Thoracic aorta (tissue), 2 donors: ENCODE measurements around the gene CLDN2. TPM values are rescaled to one million over a fixed set of nuclear protein-coding genes. Genes with fewer than 3 reads are reported as not detected.

Experiments used
- ATAC-seq: fragments of 150-250 bp; one replicate; pipeline ENCODE4 v1.8.0; 2017; ENCODE audit warnings: low read depth; ENCODE audit not compliant: insufficient number of reproducible peaks, low FRiP score
- DNase-seq: peaks from one replicate; pipeline ENCODE4 v3.0.0-alpha.2; 2020; ENCODE audit warnings: low spot score
- H3K27ac ChIP-seq, 2 donors: fragments of 200-600 bp; sonication (generic); 1 replicate in 1 of 2; 2 replicates in 1 of 2; pipeline ENCODE4 v1.5.1; 2016; ENCODE audit warnings: mild to moderate bottlenecking in 2 of 2, moderate library complexity in 2 of 2
- H3K27me3 ChIP-seq: fragments of 200-600 bp; sonication (generic); replicated peaks from 2 replicates; pipeline ENCODE4 v1.6.0; 2016; ENCODE audit warnings: mild to moderate bottlenecking; ENCODE audit not compliant: insufficient read depth
- H3K36me3 ChIP-seq: fragments of 200-600 bp; sonication (generic); one replicate; pipeline ENCODE4 v1.5.1; 2016
- H3K4me1 ChIP-seq, 2 donors: fragments of 200-600 bp; sonication (generic); 1 replicate in 1 of 2; 2 replicates in 1 of 2; pipeline versions ENCODE4 v1.5.1 to v1.6.0; 2016; ENCODE audit warnings: low read depth in 2 of 2, mild to moderate bottlenecking in 1 of 2; ENCODE audit not compliant: control insufficient read depth in 1 of 2
- H3K4me3 ChIP-seq: fragments of 200-600 bp; sonication (generic); 2 replicates; pipeline ENCODE4 v1.5.1; 2016; ENCODE audit warnings: mild to moderate bottlenecking
- H3K9me3 ChIP-seq: fragments of 200-600 bp; sonication (generic); 2 replicates; pipeline ENCODE4 v1.5.1; 2016
- CTCF ChIP-seq: fragments of 200-600 bp; sonication (generic); IDR thresholded peaks from one replicate; pipeline ENCODE4 v1.5.1; 2019; ENCODE audit warnings: antibody characterized with exemption
- total RNA-seq, 2 donors: library from RNA; depleted of rRNA; stranded (reverse); fragments of >200 nt; gene quantifications; one replicate each; pipeline versions ENCODE4 v1.1.0 to v1.2.3, GENCODE V29; 2016

Gene CLDN2
- total RNA-seq, 2 donors from 2014 or later: not detected

- no peaks in the 10 kb centered on the region for H3K4me1 ChIP-seq
- H3K27me3 ChIP-seq: no peaks in the 10 kb centered on the region
- H3K36me3 ChIP-seq: no peaks in the 10 kb centered on the region
- TF ChIP-seq CTCF: no peak
- no peak overlapping the region for H3K4me3 ChIP-seq
- DNase-seq (no peak), ATAC-seq (no peak)
- no peak overlapping the region for H3K27ac ChIP-seq
- H3K9me3 ChIP-seq: no peaks in the 10 kb centered on the region
Observed at GRCh38 chrX:106949366-106949765, 29.2 kb downstream of the CLDN2 start.

- no peak overlapping the region for H3K27ac ChIP-seq
- DNase-seq: no peak
Observed at GRCh38 chrX:106950381-106950780, 30.2 kb downstream of the CLDN2 start.

GRCh38 chrX:106951230-106951629, 31.0 kb downstream of the CLDN2 start:
- no peak for ATAC-seq
- no peak for TF ChIP-seq CTCF
- no peak overlapping the region for H3K27ac ChIP-seq

More at GRCh38 chrX:106950381-106950780, 30.2 kb downstream of the CLDN2 start:
- no peak for TF ChIP-seq CTCF
- H3K36me3 ChIP-seq: no peaks in the 10 kb centered on the region
- no peak overlapping the region for H3K4me3 ChIP-seq
- H3K9me3 ChIP-seq: no peaks in the 10 kb centered on the region
- H3K4me1 ChIP-seq: no peaks in the 10 kb centered on the region
- no peak for ATAC-seq
- H3K27me3 ChIP-seq: no peaks in the 10 kb centered on the region

GRCh38 chrX:106952089-106952488, 31.9 kb downstream of the CLDN2 start:
- Histone ChIP-seq H3K4me1 (no peaks in the 10 kb centered on the region), H3K36me3 (no peaks in the 10 kb centered on the region), H3K27ac (no peak overlapping the region), H3K9me3 (no peaks in the 10 kb centered on the region), H3K27me3 (no peaks in the 10 kb centered on the region), H3K4me3 (no peak overlapping the region)
- ATAC-seq (no peak), DNase-seq (no peak)
- TF ChIP-seq CTCF: no peak

More at GRCh38 chrX:106951230-106951629, 31.0 kb downstream of the CLDN2 start:
- Histone ChIP-seq H3K4me3 (no peak overlapping the region), H3K9me3 (no peaks in the 10 kb centered on the region), H3K36me3 (no peaks in the 10 kb centered on the region), H3K27me3 (no peaks in the 10 kb centered on the region), H3K4me1 (no peaks in the 10 kb centered on the region)
- no peak for DNase-seq

GRCh38 chrX:106952538-106952937, 32.3 kb downstream of the CLDN2 start:
- DNase-seq: no peak
- Histone ChIP-seq H3K4me3 (no peak overlapping the region), H3K9me3 (no peaks in the 10 kb centered on the region), H3K36me3 (no peaks in the 10 kb centered on the region), H3K27me3 (no peaks in the 10 kb centered on the region), H3K27ac (no peak overlapping the region), H3K4me1 (no peaks in the 10 kb centered on the region)
- no peak for TF ChIP-seq CTCF
- no peak for ATAC-seq
